GM19025 (cell line): ENCODE measurements around the gene PRSS22.

Source experiments
- ATAC-seq: cut with Tn5 transposase; IDR thresholded peaks from one replicate; pipeline ENCODE4 v1.9.1; 2021; ENCODE audit warnings: mild to moderate bottlenecking, low read depth, moderate library complexity; ENCODE audit not compliant: unreplicated experiment

Gene PRSS22

DNA sequence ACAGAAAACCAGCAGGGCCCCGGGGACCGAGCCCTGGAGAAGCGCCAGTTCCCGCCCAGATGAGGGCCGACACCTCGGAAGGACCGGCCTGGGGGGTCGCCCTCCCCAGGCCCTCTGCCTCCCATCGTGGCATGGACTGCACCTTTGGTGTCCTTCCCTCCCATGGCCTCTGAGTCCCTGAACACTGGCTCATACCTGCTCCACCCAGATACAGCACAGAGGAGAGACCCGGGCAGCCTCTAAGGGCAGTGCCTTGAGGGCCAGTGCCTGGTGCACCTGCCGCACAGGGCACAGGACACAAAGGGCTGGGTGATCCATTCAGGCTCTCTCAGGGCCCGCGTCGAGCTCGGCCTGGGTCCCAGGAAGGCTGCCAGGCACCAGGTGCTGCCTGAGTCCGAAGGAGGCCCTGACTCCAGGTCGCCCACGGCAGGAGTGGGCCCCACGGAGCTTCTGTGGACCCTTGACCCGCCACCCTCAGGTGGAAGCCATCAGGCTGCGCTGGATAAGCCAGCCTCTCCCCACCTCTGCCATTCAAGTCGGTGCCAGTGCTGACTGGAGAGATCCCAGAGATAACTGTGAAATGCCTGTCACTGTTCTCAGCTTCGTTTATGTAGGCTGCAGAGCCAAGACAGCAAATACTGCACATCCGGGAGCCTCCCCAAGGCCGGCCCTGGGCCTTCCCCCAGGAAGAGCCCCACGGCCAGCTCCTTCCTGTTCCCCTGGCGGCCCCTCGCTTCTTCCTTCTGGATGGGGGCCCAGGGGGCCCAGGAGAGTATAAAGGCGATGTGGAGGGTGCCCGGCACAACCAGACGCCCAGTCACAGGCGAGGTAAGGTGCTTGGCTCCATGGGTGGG is 28.2 kb downstream of the PRSS22 start, which contains the start of gene ZG16B:
Gene ZG16B (plus strand): TSS at position 803 of the 854 bp plus-strand sequence. CDS start 139 bp downstream, outside the sequence.
- no peak for ATAC-seq

DNA sequence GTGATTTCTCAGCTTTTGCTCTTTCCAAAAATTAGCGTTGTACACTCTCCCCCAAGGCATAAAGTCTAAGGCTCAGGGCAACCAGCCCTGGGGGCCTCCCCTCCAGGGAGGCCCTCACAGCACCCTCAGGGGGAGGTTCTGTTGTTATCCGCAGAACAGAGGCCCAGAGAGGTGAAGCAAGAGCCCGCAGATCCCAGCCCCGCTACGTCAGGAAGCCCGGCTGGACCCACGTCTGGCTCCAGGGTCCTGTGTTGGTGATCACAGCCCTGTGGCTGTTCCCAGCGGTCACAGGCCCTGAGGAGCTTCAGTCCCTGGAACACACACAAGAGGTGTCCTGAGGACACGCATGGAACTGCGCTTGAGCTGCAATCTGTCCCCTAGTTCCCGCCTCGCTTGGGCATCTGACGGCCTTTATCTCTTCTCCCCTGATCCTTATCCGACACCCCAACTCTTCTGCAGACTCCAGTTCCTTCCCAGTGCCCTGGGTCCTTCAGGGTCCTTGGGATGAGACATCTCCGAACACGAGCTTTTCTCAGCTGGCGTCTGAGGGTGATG is 29.0 kb downstream of the PRSS22 start:
- no peak for ATAC-seq

DNA sequence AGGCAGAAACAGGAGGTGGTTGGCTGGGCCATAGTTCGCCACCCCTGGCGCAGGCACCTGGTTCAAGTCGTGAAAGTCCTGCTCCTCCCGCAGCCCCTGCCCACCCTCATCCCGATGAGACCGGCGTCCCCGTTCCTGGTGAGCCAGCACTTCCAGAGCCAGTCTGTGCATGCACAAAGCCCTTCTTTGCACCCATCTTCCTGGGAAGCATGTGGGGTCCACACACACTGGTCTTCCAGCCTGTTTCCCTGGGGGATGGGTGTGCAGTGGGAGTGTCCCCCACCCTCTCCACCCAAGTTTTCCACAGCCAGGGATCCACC is 29.5 kb downstream of the PRSS22 start:
- ATAC-seq: no peak

DNA sequence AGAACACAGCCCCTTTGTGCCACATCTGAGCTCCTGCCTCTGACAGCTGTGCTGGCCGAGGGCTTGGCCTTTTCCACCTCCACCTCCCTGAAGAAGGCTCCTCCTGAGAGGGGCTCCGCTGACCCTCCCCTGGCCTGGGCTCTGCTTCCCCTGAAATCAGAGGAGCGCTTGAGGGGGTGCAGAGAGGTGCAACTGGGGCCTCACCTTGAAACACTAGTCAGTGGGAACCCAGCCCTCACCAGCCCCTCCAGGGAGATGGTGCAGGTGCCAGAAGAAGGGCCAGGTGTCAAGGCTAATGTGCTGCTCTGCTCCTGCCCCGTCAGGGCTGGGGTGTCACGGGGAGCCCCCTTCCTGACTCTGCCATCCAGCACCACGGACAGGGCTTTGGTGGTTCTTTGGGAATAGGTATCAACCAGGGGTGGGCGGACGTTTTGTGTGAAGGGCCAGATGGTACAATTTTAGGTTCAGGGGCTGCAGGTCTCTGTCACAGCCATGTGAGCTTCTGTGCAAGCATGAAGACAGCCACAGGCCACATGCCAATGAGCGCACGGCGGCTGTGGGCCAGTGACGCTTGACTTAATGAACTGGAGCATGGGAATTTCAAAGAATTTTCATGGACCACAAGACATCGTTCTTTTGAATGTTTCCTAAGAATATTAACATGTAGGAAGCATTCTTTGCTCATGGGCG is 30.0 kb downstream of the PRSS22 start:
- ATAC-seq: no peak

DNA sequence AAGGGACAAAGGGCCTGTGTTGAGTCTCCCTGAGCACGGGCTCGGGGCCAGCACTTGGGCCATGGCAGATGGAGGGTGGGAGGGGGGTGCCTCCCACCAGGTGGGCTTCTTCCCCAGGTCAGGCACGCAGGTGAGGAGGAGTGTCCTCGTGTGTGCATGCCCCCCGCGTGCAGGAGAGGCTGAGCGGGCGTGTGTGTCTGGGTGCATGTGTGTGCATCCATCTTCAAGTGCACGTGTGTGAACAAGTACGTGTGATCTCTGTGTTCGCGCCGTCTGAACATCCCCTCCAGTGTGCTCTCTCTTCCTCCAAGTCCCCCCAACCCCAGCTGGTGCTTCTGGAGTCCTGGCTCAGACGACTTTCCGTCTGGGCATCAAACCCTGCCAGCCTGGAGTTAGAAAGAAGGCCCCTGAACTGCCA is 30.6 kb downstream of the PRSS22 start:
- ATAC-seq: no peak

DNA sequence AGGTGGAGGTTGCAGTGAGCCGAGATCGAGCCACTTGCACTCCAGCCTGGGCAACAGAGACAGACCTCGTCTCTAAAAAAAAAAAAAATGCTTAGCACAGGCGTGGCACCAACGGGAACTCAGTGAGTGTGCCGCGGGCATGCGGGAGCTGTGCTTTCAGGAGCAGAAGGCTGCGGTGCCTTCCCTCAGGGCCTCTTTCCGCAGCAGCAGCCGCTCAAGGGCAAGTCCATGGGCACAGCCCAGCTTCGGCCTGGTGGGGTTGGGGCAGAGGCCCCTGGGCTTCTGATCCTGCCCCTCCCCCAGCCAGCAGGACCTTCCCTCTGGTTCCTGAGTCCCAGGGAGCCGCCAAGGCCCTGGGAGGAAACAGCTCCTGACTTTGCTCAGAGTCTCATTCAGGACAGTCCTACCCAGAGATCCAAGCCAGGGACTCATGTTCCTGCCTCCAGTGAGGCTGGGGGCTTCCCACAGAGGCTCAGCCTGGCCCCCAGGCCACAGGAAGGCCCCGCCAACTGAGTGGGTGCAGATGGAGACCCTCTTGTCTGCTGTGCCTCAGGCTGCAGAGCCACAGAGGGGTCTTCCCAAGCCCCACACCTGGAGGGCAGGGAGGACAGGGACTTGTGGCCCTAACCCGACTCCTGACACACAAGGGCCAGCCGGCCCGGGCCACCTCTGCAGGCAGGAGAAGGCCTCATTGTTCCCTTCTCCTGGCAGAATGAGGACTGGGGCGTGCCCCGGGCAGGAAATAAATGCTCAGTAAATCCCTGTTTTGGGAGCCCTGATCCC is 31.2 kb downstream of the PRSS22 start:
- ATAC-seq: no peak

DNA sequence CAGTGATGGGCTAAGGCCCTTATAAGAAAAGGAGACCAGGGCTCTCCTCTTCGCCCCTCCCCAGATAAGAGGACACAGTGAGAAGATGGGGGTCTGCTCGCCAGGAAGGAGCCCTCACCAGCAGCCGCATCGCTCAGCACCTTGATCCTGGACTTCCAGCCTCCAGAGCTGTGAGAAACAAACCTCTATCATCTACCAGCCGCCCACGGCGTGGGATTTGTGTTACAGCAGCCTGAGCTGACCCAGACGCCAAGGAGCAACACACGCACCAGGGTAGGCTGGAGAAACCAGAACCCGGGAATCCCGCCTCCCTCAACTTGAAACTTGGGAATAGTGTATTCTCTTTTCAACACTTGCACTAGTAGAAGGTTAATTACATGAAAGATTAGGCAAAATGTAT is 32.1 kb downstream of the PRSS22 start:
- no peak for ATAC-seq

DNA sequence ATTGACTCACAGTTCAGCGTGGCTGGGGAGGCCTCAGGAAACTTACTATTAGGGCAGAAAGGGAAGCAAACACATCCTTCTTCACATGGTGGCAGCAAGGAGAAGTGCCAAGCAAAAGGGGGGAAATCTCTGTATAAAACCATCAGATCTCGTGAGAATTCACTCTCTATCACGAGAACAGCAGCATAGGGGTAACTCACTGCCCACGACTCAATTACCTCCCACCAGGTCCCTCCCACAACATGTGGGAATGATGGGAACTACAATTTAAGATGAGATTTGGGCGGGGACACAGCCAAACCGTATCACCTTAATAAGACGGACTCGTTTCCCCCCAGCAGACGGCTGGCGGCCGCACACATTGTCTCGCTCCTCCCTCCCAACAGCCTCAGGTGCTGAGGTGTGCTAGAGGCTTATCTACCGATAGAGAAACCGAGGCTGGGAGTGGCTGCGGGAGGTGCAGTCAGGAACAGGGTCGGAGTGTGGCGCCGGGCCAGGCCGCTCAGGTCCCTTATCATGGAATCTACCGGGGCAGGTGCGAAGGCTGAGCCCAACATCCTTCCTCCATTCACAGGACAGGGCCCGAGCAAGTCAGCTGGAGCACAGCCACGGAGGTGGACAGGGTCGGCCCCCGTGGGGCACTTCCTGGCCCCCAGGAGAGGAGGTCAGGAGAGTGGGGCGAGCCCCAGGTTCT is 32.8 kb downstream of the PRSS22 start:
- no peak for ATAC-seq

DNA sequence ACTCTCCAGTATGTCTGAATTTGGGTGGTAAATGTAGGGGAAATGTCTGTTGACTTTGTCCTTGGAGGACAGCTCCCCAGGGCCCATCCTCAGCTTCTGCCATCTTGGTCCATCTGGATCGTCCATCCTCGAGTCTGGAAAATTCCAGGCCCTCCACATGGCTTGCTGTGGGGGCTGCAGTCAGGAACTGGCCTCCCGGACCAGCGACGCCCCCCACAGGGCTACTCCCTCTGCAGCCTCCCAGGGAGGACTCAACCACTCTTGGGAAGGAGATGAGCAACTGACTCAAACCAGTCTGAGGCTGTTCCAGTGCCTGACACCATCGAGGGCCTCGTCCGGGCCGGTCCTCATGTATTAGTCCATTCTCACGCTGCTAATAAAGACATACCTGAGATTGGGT is 33.3 kb downstream of the PRSS22 start:
- no peak for ATAC-seq

DNA sequence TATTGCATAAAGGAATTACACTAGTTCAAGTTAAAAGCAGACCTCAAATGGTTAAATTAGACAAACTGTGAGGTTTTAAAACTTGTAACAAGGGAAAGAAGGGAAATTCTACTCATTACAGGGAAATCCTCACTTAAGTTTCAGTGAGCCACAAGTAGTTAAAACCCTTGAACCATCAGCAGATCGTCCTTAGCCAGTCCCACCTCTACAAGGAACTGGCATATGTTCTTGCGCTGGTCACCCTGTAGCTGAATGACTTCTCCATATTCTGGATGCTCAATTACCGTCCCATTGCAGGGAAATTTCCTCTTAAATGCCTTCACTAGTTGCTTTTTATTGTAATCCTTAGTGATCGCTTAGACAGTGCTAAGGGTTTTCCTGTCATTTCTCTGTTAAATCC is 35.5 kb downstream of the PRSS22 start:
- ATAC-seq: no peak

DNA sequence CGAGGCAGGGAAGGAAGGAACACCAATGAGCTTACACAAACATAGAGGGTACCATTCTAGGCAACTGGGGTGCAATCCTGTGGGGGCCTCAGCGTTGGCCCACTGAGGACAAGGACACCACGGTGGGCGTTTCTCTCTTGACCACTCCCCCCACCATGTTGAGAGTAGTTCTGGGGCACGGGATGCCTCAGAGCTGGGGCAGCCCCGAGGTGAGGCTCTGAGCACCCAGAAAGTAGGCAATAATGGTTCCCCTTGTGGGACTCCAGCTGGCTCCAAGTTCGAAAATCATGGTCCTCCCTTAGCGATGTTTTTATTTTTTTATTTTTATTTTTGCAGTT is 35.8 kb downstream of the PRSS22 start:
- ATAC-seq: no peak

DNA sequence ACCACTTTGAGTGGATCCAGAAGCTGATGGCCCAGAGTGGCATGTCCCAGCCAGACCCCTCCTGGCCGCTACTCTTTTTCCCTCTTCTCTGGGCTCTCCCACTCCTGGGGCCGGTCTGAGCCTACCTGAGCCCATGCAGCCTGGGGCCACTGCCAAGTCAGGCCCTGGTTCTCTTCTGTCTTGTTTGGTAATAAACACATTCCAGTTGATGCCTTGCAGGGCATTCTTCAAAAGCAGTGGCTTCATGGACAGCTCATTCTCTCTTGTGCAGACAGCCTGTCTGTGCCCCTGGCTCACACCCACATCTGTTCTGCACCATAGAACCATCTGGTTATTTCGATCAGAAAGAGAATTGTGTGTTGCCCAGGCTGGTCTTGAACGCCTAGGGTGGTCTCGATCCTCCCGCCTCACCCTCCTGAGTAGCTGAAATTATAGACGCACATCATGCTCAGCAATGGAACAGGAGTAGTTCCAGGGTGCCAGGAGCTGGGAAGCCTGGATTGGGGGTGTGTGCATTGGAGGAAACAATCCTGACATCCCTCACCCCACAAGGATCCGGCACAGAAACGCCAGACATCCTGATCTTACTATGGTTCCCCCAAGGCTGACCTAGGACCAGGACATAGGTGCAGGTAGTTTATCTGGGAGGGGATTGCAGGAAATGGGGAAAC is 36.3 kb downstream of the PRSS22 start:
- ATAC-seq: no peak

DNA sequence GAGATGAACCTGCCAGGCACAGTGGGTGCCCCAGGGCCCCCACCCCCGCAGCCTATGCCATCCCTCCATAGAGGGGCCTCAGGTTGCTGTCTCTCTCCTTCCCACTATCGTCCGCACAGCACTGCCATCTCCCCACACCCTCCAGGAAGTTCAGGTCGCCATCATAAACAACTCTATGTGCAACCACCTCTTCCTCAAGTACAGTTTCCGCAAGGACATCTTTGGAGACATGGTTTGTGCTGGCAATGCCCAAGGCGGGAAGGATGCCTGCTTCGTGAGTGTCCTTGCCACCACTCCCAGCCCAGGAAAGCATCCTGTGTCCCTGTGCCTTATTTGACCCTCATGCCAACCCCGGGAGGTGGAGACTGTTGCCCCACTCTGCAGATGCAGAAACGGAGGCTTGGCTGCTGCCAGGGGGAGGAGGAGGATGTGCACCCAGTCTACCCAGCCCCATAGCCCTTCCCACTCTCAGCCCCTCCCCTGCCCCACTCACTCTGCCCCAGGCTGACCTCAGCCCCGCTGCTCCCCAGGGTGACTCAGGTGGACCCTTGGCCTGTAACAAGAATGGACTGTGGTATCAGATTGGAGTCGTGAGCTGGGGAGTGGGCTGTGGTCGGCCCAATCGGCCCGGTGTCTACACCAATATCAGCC is 37.0 kb downstream of the PRSS22 start:
- ATAC-seq: no peak

DNA sequence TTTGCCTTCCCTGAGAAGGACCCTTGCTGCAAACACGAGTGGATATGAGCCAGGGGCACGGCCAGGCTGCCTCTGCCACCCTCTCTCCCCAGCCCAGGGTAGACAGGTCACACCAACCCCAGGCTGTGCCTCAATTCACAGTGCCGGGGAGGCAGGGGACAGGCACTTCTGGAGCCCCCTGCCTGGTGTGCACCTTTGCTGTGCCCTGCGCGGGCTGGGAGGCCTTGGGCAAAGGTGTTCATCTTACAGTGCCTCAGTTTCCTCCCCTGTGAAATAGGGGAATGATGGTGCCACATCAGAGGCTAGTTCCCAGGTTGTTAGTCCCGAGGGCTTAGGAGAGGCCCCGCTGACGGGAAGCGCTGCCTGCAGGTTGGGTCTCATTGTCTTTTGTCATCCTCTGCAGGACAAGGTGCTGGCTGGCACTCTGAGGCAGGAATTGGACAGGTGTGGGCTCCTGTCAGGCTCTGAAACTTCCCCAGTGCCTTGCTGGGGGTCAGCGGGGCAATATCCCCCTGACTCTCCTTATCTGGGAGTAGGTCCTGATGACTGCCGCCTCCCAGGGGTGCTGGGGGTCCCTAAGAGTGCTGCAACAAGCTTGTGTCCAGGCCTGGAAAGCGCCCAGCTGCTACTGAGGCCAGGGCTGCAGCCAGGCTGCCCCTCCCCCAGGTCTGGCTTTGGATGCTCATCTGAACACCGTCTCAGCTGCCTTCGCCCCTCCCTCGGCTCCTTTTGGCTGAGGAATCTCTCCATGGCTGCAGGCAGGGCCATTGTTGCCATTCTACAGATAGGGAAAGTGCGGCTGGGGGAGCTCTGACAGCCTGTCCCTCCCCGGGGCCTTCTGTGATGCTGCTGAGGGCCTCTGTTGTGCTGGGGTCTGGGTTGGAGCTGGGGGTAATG is 37.8 kb downstream of the PRSS22 start:
- ATAC-seq: no peak

DNA sequence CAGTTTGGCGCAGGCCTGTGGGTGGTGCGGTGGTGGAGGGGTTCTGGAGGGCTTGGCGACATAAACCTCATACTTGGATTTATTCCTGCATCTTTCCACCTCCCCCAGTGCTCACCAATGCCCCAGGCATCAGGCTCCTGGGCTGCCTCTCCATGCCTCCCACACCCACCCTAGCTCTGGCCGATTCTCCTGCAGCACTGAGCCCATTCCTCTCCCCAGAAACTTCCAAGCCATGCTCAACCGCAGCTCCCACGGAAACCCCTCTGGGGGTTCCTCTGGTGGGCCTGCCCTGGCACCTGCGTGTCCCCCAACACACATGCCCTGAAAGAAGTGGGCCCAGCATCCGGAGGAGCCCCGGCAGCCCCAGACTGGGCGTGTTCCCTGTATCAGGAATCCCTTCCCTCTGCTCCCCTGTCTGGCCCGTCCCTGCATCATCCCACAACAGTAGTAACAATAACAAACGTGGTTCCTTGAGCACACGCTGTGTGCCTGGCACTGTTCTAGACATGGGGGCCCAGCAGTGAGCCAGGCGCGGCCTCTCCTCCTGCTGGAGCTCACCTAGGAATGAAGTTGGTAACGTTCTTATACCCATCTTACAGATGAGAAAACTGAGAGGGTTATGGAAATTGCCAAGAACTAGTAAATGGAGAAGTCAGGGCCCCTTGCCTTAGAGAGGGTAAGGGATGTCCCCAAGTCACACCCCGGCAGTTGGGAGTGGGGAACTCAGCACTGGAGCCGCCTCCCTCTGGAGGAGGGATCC is 38.6 kb downstream of the PRSS22 start:
- no peak for ATAC-seq

DNA sequence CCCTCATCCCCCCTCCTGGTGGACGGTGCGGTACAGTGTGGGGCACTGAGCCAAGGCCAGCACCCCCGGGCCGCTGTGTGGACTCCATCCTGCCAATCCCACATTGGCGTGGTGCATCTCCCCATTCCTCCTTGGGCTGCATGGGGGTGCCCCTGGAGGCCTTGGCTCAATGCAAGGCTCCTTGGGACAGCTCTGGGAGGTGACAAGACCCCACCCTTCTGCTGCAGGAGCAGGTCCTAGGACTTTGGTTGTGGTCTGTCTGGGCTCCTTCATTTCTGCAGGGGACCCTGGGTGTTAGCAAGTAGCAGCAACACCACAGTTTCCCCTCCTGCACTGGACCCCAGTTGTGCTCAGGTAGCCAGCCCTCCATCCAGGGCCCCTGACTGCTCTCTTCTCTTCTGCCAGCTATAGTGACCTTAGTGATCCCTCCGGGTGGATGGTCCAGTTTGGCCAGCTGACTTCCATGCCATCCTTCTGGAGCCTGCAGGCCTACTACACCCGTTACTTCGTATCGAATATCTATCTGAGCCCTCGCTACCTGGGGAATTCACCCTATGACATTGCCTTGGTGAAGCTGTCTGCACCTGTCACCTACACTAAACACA is 39.6 kb downstream of the PRSS22 start:
- ATAC-seq: no peak
